RWPE2 (cell line): ENCODE measurements around the gene LUC7L2.
A peak's percentile ranks its signal among the peaks of the same experiment; 100 is the strongest.

Source experiments
- ATAC-seq: fragments of 200-7000 bp; cut with Tn5 transposase; 3 replicates; pipeline ENCODE4 v1.9.1; 2021; ENCODE audit warnings: low read depth
- DNase-seq: peaks from one replicate; pipeline ENCODE4 v3.0.0-alpha.2; 2020; ENCODE audit warnings: low spot score
- H3K27ac ChIP-seq: fragments of 450-650 bp; 2 replicates; pipeline ENCODE4 v1.5.1; 2017; ENCODE audit warnings: mild to moderate bottlenecking; ENCODE audit not compliant: poor library complexity, severe bottlenecking
- H3K27me3 ChIP-seq: fragments of 250-450 bp; sonication (Bioruptor Pico); 2 replicates; pipeline ENCODE4 v1.5.1; 2021; ENCODE audit warnings: mild to moderate bottlenecking, moderate library complexity; ENCODE audit not compliant: insufficient read depth, poor library complexity, severe bottlenecking
- H3K36me3 ChIP-seq: fragments of 250-450 bp; sonication (Bioruptor Pico); 2 replicates; pipeline ENCODE4 v1.5.1; 2020; ENCODE audit warnings: low read depth, mild to moderate bottlenecking, moderate library complexity
- H3K4me1 ChIP-seq: fragments of 250-450 bp; sonication (Bioruptor Pico); 2 replicates; pipeline ENCODE4 v1.5.1; 2021; ENCODE audit warnings: mild to moderate bottlenecking, moderate library complexity; ENCODE audit not compliant: insufficient read depth, poor library complexity, severe bottlenecking
- H3K4me3 ChIP-seq: fragments of 250-450 bp; sonication (Bioruptor Pico); 2 replicates; pipeline ENCODE4 v1.5.1; 2021; ENCODE audit warnings: mild to moderate bottlenecking, moderate library complexity; ENCODE audit not compliant: severe bottlenecking
- H3K9me3 ChIP-seq: fragments of 250-450 bp; sonication (Bioruptor Pico); 2 replicates; pipeline ENCODE4 v1.5.1; 2021; ENCODE audit warnings: mild to moderate bottlenecking, moderate library complexity; ENCODE audit not compliant: severe bottlenecking
- CTCF ChIP-seq: fragments of 450-650 bp; IDR thresholded peaks from one replicate; pipeline ENCODE4 v1.5.1; 2017; ENCODE audit warnings: mild to moderate bottlenecking, moderate library complexity; ENCODE audit not compliant: poor library complexity, severe bottlenecking

LUC7L2 gene

GRCh38 chr7:139362302-139362701, 2.6 kb downstream of the LUC7L2 start:
- H3K9me3 ChIP-seq, result peaks cover 2% of the 10 kb centered on the region
- peak overlapping the region; percentile 89 for H3K27ac ChIP-seq
- no peak for ATAC-seq
- no peak for TF ChIP-seq CTCF
- peaks cover 32% of the 10 kb centered on the region for H3K4me1 ChIP-seq
- H3K36me3 ChIP-seq, result peaks cover 50% of the 10 kb centered on the region
- DNase-seq, result no peak
- H3K27me3 ChIP-seq, result no peaks in the 10 kb centered on the region
- H3K4me3 ChIP-seq, result peak overlapping the region; percentile 64

- no peak for TF ChIP-seq CTCF
- H3K36me3 ChIP-seq, result peaks cover 56% of the 10 kb centered on the region
- no peak for DNase-seq
- no peak overlapping the region for H3K4me3 ChIP-seq
- peaks cover 33% of the 10 kb centered on the region for H3K4me1 ChIP-seq
- H3K9me3 ChIP-seq, result peaks cover 2% of the 10 kb centered on the region
- no peak for ATAC-seq
- no peak overlapping the region for H3K27ac ChIP-seq
- no peaks in the 10 kb centered on the region for H3K27me3 ChIP-seq
These were observed 3.3 kb downstream of the LUC7L2 start for GRCh38 chr7:139362981-139363380.

- peaks cover 74% of the 10 kb centered on the region for H3K36me3 ChIP-seq
- peaks cover 2% of the 10 kb centered on the region for H3K9me3 ChIP-seq
- H3K27me3 ChIP-seq, result no peaks in the 10 kb centered on the region
- DNase-seq (no peak), ATAC-seq (no peak)
- H3K27ac ChIP-seq, result no peak overlapping the region
- peaks cover 45% of the 10 kb centered on the region for H3K4me1 ChIP-seq
- H3K4me3 ChIP-seq, result no peak overlapping the region
- no peak for TF ChIP-seq CTCF
These were observed 5.6 kb downstream of the LUC7L2 start for GRCh38 chr7:139365336-139365735.

- peaks cover 39% of the 10 kb centered on the region for H3K4me1 ChIP-seq
- no peak overlapping the region for H3K27ac ChIP-seq
- no peak overlapping the region for H3K4me3 ChIP-seq
- H3K9me3 ChIP-seq, result no peaks in the 10 kb centered on the region
- DNase-seq (no peak), ATAC-seq (no peak)
- peaks cover 67% of the 10 kb centered on the region for H3K36me3 ChIP-seq
- TF ChIP-seq CTCF, result no peak
- H3K27me3 ChIP-seq, result no peaks in the 10 kb centered on the region
These were observed 6.7 kb downstream of the LUC7L2 start for GRCh38 chr7:139366400-139366799.

- TF ChIP-seq CTCF, result no peak
- Histone ChIP-seq H3K27ac (no peak overlapping the region), H3K36me3 (peaks cover 67% of the 10 kb centered on the region), H3K4me1 (peaks cover 31% of the 10 kb centered on the region), H3K27me3 (no peaks in the 10 kb centered on the region), H3K4me3 (no peak overlapping the region), H3K9me3 (no peaks in the 10 kb centered on the region)
- no peak for DNase-seq
- ATAC-seq, result no peak
These were observed 7.9 kb downstream of the LUC7L2 start for GRCh38 chr7:139367438-139368155.
